GM23338 (cell line): ENCODE data around the gene POP7. TPM values are rescaled to one million over a fixed set of nuclear protein-coding genes. Genes with fewer than 3 reads are reported as not detected.

ENCODE experiments used
- ATAC-seq: fragments of 200-7000 bp; cut with Tn5 transposase; 3 replicates; pipeline ENCODE4 v1.9.1; 2020
- DNase-seq: peaks from one replicate; pipeline ENCODE4 v3.0.0-alpha.2; 2015; ENCODE audit warnings: low spot score
- H2AFZ ChIP-seq: fragments of 200-600 bp; sonication (generic); 2 replicates; pipeline ENCODE4 v1.8.0; 2016; ENCODE audit warnings: antibody characterized with exemption, mild to moderate bottlenecking, moderate library complexity
- H3F3A ChIP-seq: fragments of 200-600 bp; sonication (generic); replicated peaks from 2 replicates; pipeline ENCODE4 v1.8.0; 2017; ENCODE audit warnings: antibody characterized with exemption, mixed run types, low read depth
- H3K27ac ChIP-seq: fragments of 200-600 bp; sonication (generic); 2 replicates; pipeline ENCODE4 v1.6.1; 2016; ENCODE audit warnings: low read depth
- H3K27me3 ChIP-seq: fragments of 200-600 bp; sonication (generic); 2 replicates; pipeline ENCODE4 v1.8.0; 2016; ENCODE audit warnings: mild to moderate bottlenecking, mixed run types, moderate library complexity; ENCODE audit not compliant: insufficient read depth
- H3K36me3 ChIP-seq: fragments of 200-600 bp; sonication (generic); 2 replicates; pipeline ENCODE4 v1.8.0; 2016; ENCODE audit warnings: mild to moderate bottlenecking; ENCODE audit not compliant: insufficient read depth
- H3K4me1 ChIP-seq: fragments of 200-600 bp; sonication (generic); 2 replicates; pipeline ENCODE4 v1.8.0; 2016; ENCODE audit warnings: mild to moderate bottlenecking, moderate library complexity; ENCODE audit not compliant: insufficient read depth
- H3K4me2 ChIP-seq: fragments of 200-600 bp; sonication (generic); 2 replicates; pipeline ENCODE4 v1.7.1; 2017; ENCODE audit warnings: mixed run types
- H3K4me3 ChIP-seq: fragments of 200-600 bp; sonication (generic); 2 replicates; pipeline ENCODE4 v1.6.1; 2016; ENCODE audit warnings: mixed run types
- H3K79me2 ChIP-seq: fragments of 200-600 bp; sonication (generic); replicated peaks from 2 replicates; pipeline ENCODE4 v1.8.0; 2017; ENCODE audit warnings: mild to moderate bottlenecking; ENCODE audit not compliant: insufficient read depth
- H3K9me2 ChIP-seq: fragments of 200-600 bp; sonication (generic); 2 replicates; pipeline ENCODE4 v1.8.0; 2017; ENCODE audit not compliant: insufficient read depth
- H4K20me1 ChIP-seq: fragments of 200-600 bp; sonication (generic); replicated peaks from 2 replicates; pipeline ENCODE4 v1.8.0; 2017; ENCODE audit warnings: mild to moderate bottlenecking; ENCODE audit not compliant: insufficient read depth
- H3K27ac Mint-ChIP-seq: 2 replicates; pipeline ENCODE4 v1.8.0; 2020; ENCODE audit warnings: inconsistent platforms, mild to moderate bottlenecking, moderate library complexity, mixed read lengths
- H3K27me3 Mint-ChIP-seq: 3 replicates; pipeline ENCODE4 v1.8.0; 2022; ENCODE audit warnings: low read depth, mild to moderate bottlenecking, moderate library complexity, mixed read lengths, inconsistent platforms; ENCODE audit not compliant: insufficient read depth, poor library complexity
- H3K36me3 Mint-ChIP-seq: 3 replicates; pipeline ENCODE4 v1.8.0; 2021; ENCODE audit warnings: low read depth, mild to moderate bottlenecking, inconsistent platforms, moderate library complexity, mixed read lengths
- H3K4me1 Mint-ChIP-seq: 3 replicates; pipeline ENCODE4 v1.8.0; 2020; ENCODE audit warnings: mild to moderate bottlenecking, inconsistent platforms, mixed read lengths
- H3K4me3 Mint-ChIP-seq: 3 replicates; pipeline ENCODE4 v1.8.0; 2021; ENCODE audit warnings: moderate library complexity, mild to moderate bottlenecking, inconsistent platforms, mixed read lengths
- H3K9me3 Mint-ChIP-seq: 3 replicates; pipeline ENCODE4 v1.8.0; 2020; ENCODE audit warnings: moderate library complexity, mild to moderate bottlenecking, inconsistent platforms, mixed read lengths
- CREB1 ChIP-seq: fragments of 250-450 bp; sonication (Bioruptor Pico); IDR thresholded peaks from 2 replicates; pipeline ENCODE4 v1.5.0; 2020; ENCODE audit warnings: low read depth, mild to moderate bottlenecking, moderate library complexity
- CTCF ChIP-seq, 2 experiments: fragments of 200-600 bp in 1 of 2; sonication (generic) in 1 of 2; conservative IDR thresholded peaks; 2 replicates each; pipeline versions ENCODE4 v1.5.1 to v1.6.1; 2016 to 2017; ENCODE audit warnings: antibody characterized with exemption in 2 of 2, low read depth in 2 of 2, mild to moderate bottlenecking in 2 of 2, moderate library complexity in 1 of 2
- EZH2 ChIP-seq: fragments of 200-600 bp; sonication (generic); IDR thresholded peaks from one replicate; pipeline ENCODE4 v1.8.0; 2017; ENCODE audit warnings: antibody characterized with exemption, mild to moderate bottlenecking, low read depth; ENCODE audit not compliant: unreplicated experiment
- EZH2phosphoT487 ChIP-seq: fragments of 200-600 bp; sonication (generic); IDR thresholded peaks from one replicate; pipeline ENCODE4 v1.8.1; 2018; ENCODE audit warnings: antibody characterized with exemption; ENCODE audit not compliant: unreplicated experiment
- NANOG ChIP-seq: IDR thresholded peaks from 2 replicates; pipeline ENCODE4 v1.6.1; 2016; ENCODE audit warnings: antibody characterized with exemption, borderline replicate concordance
- REST ChIP-seq: IDR thresholded peaks from one replicate; pipeline ENCODE4 v1.6.1; 2018; ENCODE audit warnings: antibody characterized with exemption; ENCODE audit not compliant: unreplicated experiment
- ZNF114 ChIP-seq: fragments of 250-450 bp; sonication (Bioruptor Pico); IDR thresholded peaks from 2 replicates; pipeline ENCODE4 v1.5.0; 2020; ENCODE audit warnings: mild to moderate bottlenecking, moderate library complexity
- polyA plus RNA-seq: library from polyadenylated mRNA; unstranded; fragments of >200 nt; fragmentation: Nextera tagmentation; extraction: Ambion mirVana; gene quantifications from 2 replicates; pipeline ENCODE4 v1.2.1, GENCODE V29; 2016
- total RNA-seq: library from RNA; depleted of rRNA; stranded (reverse); fragments of >200 nt; shearing (Covaris generic); gene quantifications from 2 replicates; pipeline ENCODE4 v1.2.3, GENCODE V29; 2014

POP7 gene
- total and polyA plus RNA-seq, 2 experiments from 2014 or later: 110 to 216 TPM

- Mint-ChIP-seq H3K36me3 (peaks cover 68% of the 10 kb centered on the region), H3K9me3 (no peaks in the 10 kb centered on the region), H3K27me3 (peaks cover 13% of the 10 kb centered on the region), H3K4me3 (no peak overlapping the region), H3K27ac (no peak overlapping the region; the same call in 1 of the 2 replicates), H3K4me1 (peaks cover 9% of the 10 kb centered on the region)
- ATAC-seq (no peak), DNase-seq (no peak)
- H3K9me2 ChIP-seq: no peaks in the 10 kb centered on the region
- H4K20me1 ChIP-seq: peaks cover 3% of the 10 kb centered on the region
- H3K4me1 ChIP-seq: peaks cover 11% of the 10 kb centered on the region
- no peak overlapping the region for H3K4me3 ChIP-seq
- H3K27me3 ChIP-seq: no peaks in the 10 kb centered on the region
- peaks cover 4% of the 10 kb centered on the region for H3K79me2 ChIP-seq
- no peak overlapping the region for H2AFZ ChIP-seq
- H3F3A ChIP-seq: peaks cover 35% of the 10 kb centered on the region; the same call in 1 of the 2 replicates
- TF ChIP-seq NANOG: no peak
- TF ChIP-seq ZNF114 (CRISPR knock-in tag): no peak
- no peak for TF ChIP-seq REST
- no peak for TF ChIP-seq CREB1 (CRISPR knock-in tag)
- TF ChIP-seq EZH2: no peak
- no peak for TF ChIP-seq EZH2phosphoT487
- no peak for TF ChIP-seq CTCF (conservative IDR thresholded peaks at IDR 0.05; ENCODE audit: low read depth in 2 of 2)
- no peak overlapping the region for H3K27ac ChIP-seq
- peaks cover 4% of the 10 kb centered on the region; the same call in 1 of the 2 replicates for H3K36me3 ChIP-seq
- H3K4me2 ChIP-seq: no peak overlapping the region
These were observed 22.8 kb upstream of the POP7 start for GRCh38 chr7:100682991-100683658.

- peaks cover 12% of the 10 kb centered on the region for H3K4me1 Mint-ChIP-seq
These were observed 22.0 kb upstream of the POP7 start for GRCh38 chr7:100683659-100684533.

More at GRCh38 chr7:100683659-100684533, 22.0 kb upstream of the POP7 start:
- Histone ChIP-seq H2AFZ (no peak overlapping the region), H3K9me2 (no peaks in the 10 kb centered on the region), H3K27me3 (no peaks in the 10 kb centered on the region), H3K27ac (no peak overlapping the region), H3K36me3 (peaks cover 4% of the 10 kb centered on the region; the same call in 1 of the 2 replicates), H3K4me1 (peaks cover 11% of the 10 kb centered on the region), H3K4me2 (no peak overlapping the region), H3F3A (peaks cover 32% of the 10 kb centered on the region; the same call in 1 of the 2 replicates), H3K4me3 (no peak overlapping the region), H3K79me2 (peaks cover 12% of the 10 kb centered on the region), H4K20me1 (peaks cover 8% of the 10 kb centered on the region)
- DNase-seq (no peak), ATAC-seq (no peak)
- Mint-ChIP-seq H3K27me3 (peaks cover 13% of the 10 kb centered on the region), H3K4me3 (no peak overlapping the region), H3K9me3 (no peaks in the 10 kb centered on the region), H3K27ac (no peak overlapping the region), H3K36me3 (peaks cover 70% of the 10 kb centered on the region)
- TF ChIP-seq ZNF114 (CRISPR knock-in tag) (no peak), REST (no peak), EZH2 (no peak), CREB1 (CRISPR knock-in tag) (no peak)
